Measurements from ENCODE around the gene PBRM1.
"Not testable (repeated sequence)": the region's sequence is repeated elsewhere in the genome, so short reads cannot be mapped to it uniquely, and the experiment has no call there.

PBRM1 gene

DNA sequence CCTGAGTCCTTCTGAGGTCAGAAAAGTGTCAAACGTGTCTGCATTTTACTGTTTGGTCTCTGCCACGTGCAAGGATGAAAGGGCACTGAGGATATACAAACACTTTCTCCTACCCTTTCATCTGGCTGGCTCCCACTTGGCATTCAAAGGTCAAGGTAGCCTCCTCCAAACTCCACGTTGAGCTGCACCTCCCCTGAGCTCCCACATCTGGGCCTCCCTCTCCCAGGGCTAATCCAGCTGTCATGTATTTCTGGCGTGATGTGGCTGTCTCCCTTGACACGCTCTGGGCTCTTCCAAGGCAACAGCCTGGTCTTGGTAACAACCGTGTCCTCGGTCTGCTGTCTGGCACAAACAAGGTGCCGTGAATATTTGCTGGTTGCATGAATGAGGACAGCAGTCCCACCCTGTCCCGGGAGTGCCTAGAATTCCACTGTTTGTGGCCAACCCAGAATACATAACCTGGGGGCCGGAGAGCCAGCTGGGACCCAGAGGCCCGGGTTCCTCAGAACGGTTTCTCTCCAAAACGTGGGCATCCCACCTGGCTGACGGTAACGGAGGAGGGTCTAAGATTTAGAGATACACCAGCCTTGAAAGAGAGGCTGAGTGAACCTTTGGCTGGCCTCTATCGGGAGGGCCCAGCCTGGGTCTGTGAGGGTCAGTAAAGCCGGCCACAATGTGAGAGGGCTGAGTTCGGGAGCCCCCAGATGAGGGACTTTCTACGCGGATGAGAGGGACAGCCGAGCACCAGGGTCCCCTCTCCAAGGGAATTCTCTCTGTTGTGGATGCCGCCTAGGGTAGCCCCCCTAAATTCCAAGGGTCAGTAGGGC is 19.1 kb upstream of the PBRM1 start:
- no peak for DNase-seq (ENCODE audit: low spot score)

DNA sequence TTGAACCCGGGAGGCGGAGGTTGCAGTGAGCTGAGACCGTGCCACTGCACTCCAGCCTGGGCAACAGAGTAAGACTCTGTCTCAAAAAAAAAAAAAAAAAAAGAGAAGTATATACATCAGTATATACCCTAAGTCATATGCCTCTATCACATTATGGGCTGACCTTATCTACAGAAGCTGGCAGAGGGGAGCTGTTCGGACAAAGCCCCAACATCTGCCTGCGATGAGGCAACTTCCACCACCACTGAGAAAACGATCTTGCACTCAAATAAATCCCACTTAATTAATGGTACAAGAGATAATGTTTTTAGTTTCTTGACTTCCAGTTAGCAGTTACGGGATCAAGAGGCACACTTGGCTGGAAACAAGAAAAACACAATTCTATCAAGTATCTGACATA is 17.6 kb upstream of the PBRM1 start:
- no peak for DNase-seq (ENCODE audit: low spot score)

DNA sequence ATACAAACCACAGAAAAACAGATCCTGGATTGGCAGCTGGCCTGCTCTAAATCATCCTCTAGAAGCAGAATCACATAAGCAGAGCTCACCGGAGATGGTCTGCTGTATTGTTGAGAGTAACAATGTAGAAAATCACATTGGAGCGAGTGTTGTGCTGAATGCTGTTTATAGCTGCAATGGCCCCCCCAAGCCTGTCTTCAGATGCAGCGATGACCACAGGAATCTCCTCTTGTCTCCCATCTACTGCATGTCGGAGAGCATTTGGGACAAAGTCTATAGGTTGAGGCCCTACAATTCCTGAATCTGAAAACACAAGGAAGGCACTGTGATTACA is 11.9 kb upstream of the PBRM1 start:
- no peak for DNase-seq (ENCODE audit: low spot score)

GRCh38 chr3:52696830-52697631 is 11.3 kb upstream of the PBRM1 start:
- no peak for DNase-seq (ENCODE audit: low spot score)

DNA sequence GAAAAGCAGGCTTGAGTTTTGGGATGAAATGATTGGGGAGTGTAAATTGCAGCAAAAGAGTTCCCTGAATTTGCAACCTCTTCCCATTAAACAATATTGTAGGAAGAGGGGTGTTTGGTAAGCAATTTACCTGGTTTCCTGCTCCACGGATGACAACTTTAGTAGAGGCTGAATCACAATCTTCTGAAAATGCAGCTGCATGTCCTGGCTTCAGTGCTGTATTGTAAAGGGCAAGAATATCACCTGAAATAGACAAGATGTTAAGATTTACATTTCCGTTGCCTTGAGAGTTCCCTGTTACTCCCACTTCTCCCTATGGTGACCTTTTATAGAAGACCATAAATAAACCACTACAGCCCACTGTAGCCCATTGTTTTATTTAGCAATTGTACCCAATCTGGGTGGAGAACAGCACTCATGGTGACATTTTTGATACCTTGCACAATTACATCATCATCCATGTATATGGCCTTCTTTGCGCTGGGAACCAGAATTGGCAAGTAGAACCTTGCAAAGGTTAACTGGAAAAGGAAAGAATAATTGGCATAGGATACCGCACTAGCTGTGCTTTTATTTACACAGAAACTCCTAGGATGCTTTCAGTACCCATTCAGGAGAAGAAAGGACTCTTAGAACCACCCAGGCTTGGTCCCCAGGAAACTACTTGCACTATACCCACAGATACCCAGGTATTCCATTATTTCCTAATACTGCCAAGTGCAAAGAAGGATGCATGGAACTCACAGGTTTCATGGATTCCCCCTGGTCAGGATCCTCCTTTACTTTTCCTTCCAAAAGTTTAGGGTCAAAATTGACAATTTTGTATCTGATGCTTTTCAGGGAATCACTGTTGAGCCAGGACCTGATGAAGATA is 10.3 kb upstream of the PBRM1 start:
- DNase-seq (ENCODE audit: low spot score) = no peak

DNA sequence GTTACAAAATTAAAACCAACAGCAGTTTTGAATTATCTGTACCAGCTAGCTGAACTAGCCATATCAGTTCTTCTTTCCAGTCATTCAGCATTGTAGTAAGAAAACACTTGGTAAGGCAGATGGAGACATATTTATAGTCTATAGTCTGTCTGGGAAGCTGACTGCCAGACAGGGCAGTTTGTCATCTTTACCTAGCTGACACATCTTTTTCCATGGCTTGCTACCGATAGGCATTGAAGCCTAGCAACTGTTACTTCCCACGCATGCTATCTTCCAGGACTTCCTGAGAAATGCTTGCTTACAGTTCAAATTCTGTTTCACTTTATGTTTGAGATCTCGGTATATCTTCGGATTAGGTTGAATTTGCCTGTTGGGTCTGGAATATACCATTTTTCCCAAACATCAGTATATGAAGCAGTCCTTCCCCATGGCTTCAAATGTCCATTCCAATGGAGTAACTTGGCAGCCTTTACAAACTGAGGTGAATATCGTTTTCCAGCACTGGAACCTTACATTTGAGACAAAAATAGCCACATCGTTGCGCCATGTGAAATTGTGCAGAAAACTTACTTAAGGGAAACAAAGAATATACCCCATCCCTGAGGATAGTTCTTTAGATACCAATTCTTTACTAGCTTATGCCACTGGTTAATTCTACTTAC is 8.9 kb upstream of the PBRM1 start:
- no peak for DNase-seq (ENCODE audit: low spot score)

GRCh38 chr3:52693071-52693470 is 7.4 kb upstream of the PBRM1 start:
- DNase-seq (ENCODE audit: low spot score) = no peak

DNA sequence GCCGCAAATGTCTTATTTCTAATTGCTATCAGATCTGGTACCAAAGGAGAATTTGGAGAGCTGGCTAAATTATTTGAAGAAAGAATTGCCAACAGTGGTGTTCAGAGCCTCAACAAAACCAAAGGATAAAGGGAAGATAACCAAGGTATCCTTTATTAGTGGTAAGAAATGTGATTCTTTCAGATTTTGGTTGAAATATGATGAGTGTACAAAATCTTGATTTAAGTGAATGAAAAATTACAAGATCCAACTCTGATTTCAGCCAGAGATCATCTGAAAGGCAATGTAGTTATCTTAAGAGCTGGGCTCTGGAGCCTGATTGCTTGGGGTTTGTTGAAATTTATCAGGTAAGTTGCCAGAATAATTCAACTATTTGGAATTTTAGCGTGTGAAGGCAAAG is 4.8 kb upstream of the PBRM1 start:
- no peak for DNase-seq (ENCODE audit: low spot score)

- no peak for DNase-seq (ENCODE audit: low spot score)
Measured at GRCh38 chr3:52689151-52689550, 3.4 kb upstream of the PBRM1 start.

GRCh38 chr3:52688266-52688665 is 2.6 kb upstream of the PBRM1 start:
- no peak for DNase-seq (ENCODE audit: low spot score)

DNA sequence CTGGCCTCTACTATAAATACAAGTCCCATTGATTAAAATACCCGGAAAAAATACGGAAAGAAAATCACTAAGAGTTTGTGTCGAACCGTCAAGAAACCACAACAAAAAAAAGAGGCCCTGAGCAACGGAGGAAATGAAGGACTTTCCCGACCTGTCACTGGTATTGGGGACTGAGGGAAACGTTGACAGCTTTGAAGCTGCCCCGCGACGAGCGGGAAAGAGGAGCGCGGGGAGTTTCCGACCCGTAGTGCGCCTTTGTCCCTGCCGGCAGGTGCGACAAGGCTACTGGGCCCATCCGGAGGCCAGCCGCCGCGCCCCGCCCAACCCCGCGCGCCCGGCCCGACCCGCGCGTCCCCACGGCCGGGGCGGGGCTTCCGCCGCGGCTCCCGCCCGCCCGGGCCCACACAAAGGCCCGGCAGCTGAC is 416 bp downstream of the PBRM1 start:
- DNase-seq (ENCODE audit: low spot score) = no peak

DNA sequence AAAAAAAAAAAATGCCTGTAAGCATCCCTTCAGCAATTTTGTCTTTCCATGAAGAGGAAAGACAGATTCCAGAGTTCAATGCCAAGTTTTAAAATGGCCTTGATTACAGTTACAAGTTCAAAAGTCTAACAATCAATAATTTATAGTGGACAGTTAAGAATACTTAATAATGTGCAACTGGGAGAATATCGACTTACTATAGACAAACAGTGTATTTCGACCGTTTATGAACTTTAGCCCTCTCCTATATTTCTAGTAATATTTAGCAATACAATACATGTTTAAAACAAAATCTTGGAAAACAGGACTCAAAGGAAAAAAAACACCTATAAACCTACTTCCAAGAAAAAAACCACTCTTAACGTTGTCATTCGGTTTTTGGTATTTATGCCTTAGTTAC is 1.5 kb downstream of the PBRM1 start:
- no peak for DNase-seq (ENCODE audit: low spot score)

DNA sequence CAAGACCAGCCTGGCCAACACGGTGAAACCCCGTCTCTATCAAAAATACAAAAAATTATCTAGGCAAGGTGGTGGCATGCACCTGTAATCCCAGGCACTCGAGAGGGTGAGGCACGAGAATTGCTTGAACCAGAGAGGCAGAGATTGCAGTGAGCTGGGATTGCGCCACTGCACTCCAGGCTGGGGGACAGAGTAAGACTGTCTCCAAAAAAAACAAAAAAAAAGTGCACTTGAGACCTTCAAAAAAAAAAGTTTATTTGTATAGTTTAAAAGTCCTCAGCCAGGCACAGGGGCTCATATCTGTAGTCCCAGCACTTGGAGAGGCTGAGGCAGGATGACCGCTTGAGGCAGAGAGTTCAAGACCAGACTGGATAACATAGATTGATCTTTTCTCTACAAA is 2.1 kb downstream of the PBRM1 start:
- no peak for DNase-seq (ENCODE audit: low spot score)

DNA sequence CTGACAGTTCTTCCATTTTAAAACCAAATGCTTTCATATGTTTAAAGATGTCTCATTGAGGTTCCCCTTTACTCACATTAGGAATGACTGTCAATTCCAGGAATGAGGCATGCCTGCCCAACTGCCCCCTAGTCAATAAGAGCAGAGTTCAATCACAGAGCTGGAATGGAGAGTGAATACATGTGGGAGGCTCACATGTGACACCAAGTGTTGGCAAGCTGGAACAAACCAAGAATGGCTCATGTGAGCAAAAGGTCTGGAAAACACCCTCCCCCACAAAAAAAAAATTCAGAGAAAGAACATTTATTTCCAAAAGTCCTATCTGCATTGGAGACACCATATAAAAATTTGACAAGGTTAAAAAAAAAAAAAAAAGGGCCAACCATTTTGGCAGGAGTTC is 3.7 kb downstream of the PBRM1 start:
- no peak for DNase-seq (ENCODE audit: low spot score)

DNA sequence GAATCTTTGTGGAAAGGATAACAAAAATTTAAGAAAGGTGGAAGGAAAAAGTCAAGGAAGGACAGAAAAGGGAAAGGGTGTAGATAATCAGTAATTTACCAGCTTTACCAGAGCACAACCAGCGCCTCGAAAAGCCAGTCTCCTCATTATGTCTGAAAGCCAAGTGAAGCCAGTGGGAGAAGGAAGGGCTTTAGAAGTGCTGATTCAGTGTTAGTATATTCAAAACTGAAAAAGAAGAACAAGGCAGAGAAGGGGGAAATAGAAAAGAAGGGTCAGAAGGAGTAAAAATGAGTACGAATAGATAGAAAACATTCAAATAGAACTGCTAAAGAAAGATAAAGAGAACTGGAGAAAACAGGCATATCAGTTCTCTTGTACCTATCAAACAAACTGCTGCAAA is 4.1 kb downstream of the PBRM1 start:
- no peak for DNase-seq (ENCODE audit: low spot score)

- no peak for DNase-seq (ENCODE audit: low spot score)
Measured at GRCh38 chr3:52679811-52680210, 5.9 kb downstream of the PBRM1 start.

GRCh38 chr3:52679199-52679538 is 6.5 kb downstream of the PBRM1 start:
- no peak for DNase-seq (ENCODE audit: low spot score)

DNA sequence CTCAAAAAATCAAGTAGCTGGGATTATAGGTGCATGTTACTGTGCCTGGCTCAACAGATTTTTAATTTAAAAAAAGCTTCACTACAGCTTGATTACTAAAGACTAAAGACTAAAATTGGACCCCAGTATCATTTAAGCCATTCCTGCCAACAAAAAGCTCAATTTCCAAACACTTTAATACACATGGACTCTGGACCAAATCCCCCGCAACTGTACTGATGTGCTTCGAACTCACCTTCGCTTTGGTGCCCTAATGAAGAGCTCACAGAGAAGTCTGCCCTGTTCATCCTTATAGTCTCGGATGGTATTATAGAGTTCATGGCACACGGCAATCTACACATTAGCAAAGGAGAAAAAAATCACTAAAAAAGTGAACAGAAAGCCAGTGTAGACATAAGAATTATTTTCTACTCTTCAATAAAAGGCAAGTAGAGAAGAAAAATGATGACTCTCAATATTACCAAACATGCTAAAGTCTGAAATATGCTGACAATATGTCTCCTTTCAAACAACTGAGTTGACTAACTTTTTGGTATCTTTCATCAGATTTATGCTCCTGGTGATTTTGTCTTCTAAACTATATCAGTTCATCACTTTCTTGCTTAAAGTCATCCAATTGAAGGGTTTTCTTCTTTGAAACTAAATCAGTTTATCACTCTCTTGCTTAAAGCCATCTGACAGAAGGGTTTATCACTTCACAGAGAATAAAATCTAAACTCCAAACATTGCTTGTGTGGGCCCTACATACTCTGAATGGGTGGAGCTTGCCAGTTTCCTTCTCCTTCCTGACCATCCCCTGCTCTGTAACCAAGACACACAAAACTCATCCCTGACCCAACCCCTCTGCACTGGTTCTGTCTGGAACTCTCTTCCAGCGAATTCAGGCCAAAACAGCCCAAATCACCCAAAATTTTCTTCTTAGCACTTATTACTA is 7.2 kb downstream of the PBRM1 start:
- DNase-seq (ENCODE audit: low spot score) = no peak

GRCh38 chr3:52676201-52676600 is 9.5 kb downstream of the PBRM1 start:
- not testable (repeated sequence) for DNase-seq (ENCODE audit: low spot score)

GRCh38 chr3:52671676-52672075 is 14.0 kb downstream of the PBRM1 start:
- DNase-seq (ENCODE audit: low spot score) = no peak

Measured in left forelimb (tissue), 1 donor.